ENCODE measurements around the gene LIMS3.
"Not testable (repeated sequence)": the region's sequence is repeated elsewhere in the genome, so short reads cannot be mapped to it uniquely, and the experiment has no call there.

DNA sequence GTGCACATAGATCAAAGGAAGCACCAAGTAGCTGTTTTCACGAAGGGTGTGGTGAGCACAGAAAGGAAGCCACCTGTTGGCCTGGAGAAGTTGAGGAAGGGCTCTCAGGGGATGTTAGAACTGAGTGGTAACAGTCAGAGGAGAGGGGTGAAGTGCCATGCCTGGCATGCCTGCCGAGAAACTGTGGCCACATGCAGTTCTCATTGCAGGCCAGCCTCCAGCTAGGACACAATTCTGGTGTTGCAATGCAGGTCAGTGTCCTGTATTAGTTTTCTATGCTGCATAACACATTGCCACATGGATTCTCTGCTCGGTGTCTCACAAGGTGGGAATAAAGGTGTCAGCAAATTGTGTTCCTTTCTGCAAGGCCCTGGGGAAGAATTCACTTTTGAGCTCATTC, 46.9 kb downstream of the LIMS3 start:
- TF ChIP-seq CTCF (conservative IDR thresholded peaks at IDR 0.05; ENCODE audit: low read length); EZH2phosphoT487 (IDR thresholded peaks at IDR 0.05; ENCODE audit: borderline replicate concordance, low read depth, low read length): not testable (repeated sequence)
